ENCODE results near the gene ADCY3. TPM values are rescaled to one million over a fixed set of nuclear protein-coding genes. Genes with fewer than 3 reads are reported as not detected.

Gene ADCY3
- total and polyA plus RNA-seq, 2 of the 4 experiments (the other 2 are of a cell fraction), result 17.4 to 46.1 TPM

DNA sequence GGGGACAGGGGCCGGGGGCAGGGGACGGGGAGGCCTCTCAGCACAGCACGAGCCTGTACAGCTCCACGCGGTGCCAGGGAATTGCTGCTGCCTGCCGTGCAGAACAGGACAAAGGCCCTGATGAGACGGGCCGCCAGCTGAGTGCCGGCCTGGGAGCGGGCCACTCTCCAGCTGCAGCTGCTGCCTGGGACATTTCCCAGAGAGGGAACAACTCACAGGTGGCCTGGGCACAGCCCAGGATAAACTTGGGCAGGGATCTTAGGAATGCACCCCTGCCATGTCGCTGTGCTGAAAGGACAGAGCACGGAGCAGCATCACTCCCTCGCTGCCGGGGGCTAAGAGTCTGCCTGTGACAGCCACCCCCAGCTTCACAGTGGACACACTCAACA is 88.0 kb downstream of the ADCY3 start:
- H4K20me1 ChIP-seq (ENCODE audit: insufficient read depth, low read length), result 0 out of 2 replicates have a peak, but pooled peaks cover 4% of the 10 kb centered on the region
- in situ Hi-C loops (cut with MboI; ENCODE audit: low sequenced_read_pairs) (no loop called here), dilution Hi-C loops (cut with HindIII; ENCODE audit: low sequenced_read_pairs, unreplicated experiment) (no loop called here), intact Hi-C loops (cut with micrococcal nuclease) (loop anchor here (10.0 kb wide), 2 partner anchors 293 to 363 kb away; no protein-coding TSS in a partner anchor)
- no peak overlapping the region for H3K14ac ChIP-seq (replicated peaks; ENCODE audit: low read depth, low read length)
- H3K56ac ChIP-seq (ENCODE audit: extremely low read depth, insufficient read depth, low read length), result no peak overlapping the region
- ATAC-seq (ENCODE audit: low read depth) (no peak), DNase-seq (no peak)
- H3K4me1 ChIP-seq (ENCODE audit: control insufficient read depth, insufficient read depth, low read length), result no peaks in the 10 kb centered on the region
- no peak overlapping the region for H3K23ac ChIP-seq (ENCODE audit: low read depth, low read length)
- peaks cover 21% of the 10 kb centered on the region for H3K36me3 ChIP-seq (ENCODE audit: control insufficient read depth, insufficient read depth, low read length)
- H2BK5ac ChIP-seq (ENCODE audit: low read depth, low read length, poor library complexity, severe bottlenecking), result no peak overlapping the region
- no peak overlapping the region for H3K9ac ChIP-seq (ENCODE audit: low read depth, low read length)
- H3K4me2 ChIP-seq (ENCODE audit: low read depth, low read length), result no peak overlapping the region
- no peak overlapping the region for H2BK20ac ChIP-seq (ENCODE audit: low read depth, low read length)
- H3K9me1 ChIP-seq (ENCODE audit: insufficient read depth, low read length), result 0 out of 2 replicates have a peak, but pooled peaks cover 3% of the 10 kb centered on the region
- H2BK120ac ChIP-seq (ENCODE audit: low read depth, low read length), result no peak overlapping the region
- no peak overlapping the region for H2AFZ ChIP-seq (replicated peaks; ENCODE audit: low read length, poor library complexity)
- H3K27ac ChIP-seq (ENCODE audit: insufficient read depth, low read length), result no peak overlapping the region
- no peak overlapping the region for H3K18ac ChIP-seq (ENCODE audit: low read depth, low read length)
- no peak overlapping the region for H3K4ac ChIP-seq (ENCODE audit: low read depth, low read length)
- no peak overlapping the region for H4K5ac ChIP-seq (ENCODE audit: low read depth, low read length)
- no peak overlapping the region for H2BK15ac ChIP-seq (ENCODE audit: low read depth, low read length)
- no peak overlapping the region for H2AK5ac ChIP-seq (ENCODE audit: low read depth, low read length)
- no peak overlapping the region for H4K91ac ChIP-seq (ENCODE audit: insufficient read depth, low read depth, low read length)
- H3K27me3 ChIP-seq (ENCODE audit: control insufficient read depth, insufficient read depth, low read length), result no peaks in the 10 kb centered on the region
- no peak overlapping the region for H3K4me3 ChIP-seq (ENCODE audit: insufficient read depth, low read depth, low read length)
- CTCF ChIA-PET, result no interaction called here
- H2AK9ac ChIP-seq (replicated peaks; ENCODE audit: low read depth, low read length, poor library complexity), result no peak overlapping the region
- H3K9me3 ChIP-seq (ENCODE audit: control insufficient read depth, insufficient read depth, low read length), result no peaks in the 10 kb centered on the region
- WGBS, 2 experiments (ENCODE audit: extremely low coverage in 2 of 2, insufficient read length in 1 of 2), result 51% methylated on average over 9 of the region's 14 CpGs; no CpG with 5 or more reads in 1 of the 2 experiments
- POLR2A ChIA-PET (ENCODE audit: unreplicated experiment), result no interaction called here
- H4K8ac ChIP-seq (ENCODE audit: low read depth in 2 of 2, low read length in 2 of 2), result no peak overlapping the region
- H3K79me1 ChIP-seq (ENCODE audit: low read depth in 1 of 2, low read length in 2 of 2), result no peaks in the 10 kb centered on the region
- no TSS peak for BruUV-seq (replicated peaks)
- TF ChIP-seq, protein P1, sequence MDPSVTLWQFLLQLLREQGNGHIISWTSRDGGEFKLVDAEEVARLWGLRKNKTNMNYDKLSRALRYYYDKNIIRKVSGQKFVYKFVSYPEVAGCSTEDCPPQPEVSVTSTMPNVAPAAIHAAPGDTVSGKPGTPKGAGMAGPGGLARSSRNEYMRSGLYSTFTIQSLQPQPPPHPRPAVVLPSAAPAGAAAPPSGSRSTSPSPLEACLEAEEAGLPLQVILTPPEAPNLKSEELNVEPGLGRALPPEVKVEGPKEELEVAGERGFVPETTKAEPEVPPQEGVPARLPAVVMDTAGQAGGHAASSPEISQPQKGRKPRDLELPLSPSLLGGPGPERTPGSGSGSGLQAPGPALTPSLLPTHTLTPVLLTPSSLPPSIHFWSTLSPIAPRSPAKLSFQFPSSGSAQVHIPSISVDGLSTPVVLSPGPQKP (IDR thresholded peaks at IDR 0.05; ENCODE audit: borderline replicate concordance, low read depth, low read length), result no peak
- no peak for TF ChIP-seq CHD1 (IDR thresholded peaks at IDR 0.05; ENCODE audit: low read depth, low read length)
- no peak for TF ChIP-seq MAZ (IDR thresholded peaks at IDR 0.05; ENCODE audit: borderline replicate concordance, low read depth, low read length)
- no peak for TF ChIP-seq NFE2L2 (IDR thresholded peaks at IDR 0.05; ENCODE audit: low read depth, low read length)
- TF ChIP-seq MAFK (IDR thresholded peaks at IDR 0.05; ENCODE audit: low read depth, low read length), result no peak
- TF ChIP-seq POLR2A (IDR thresholded peaks at IDR 0.05; ENCODE audit: low read depth, low read length), result no peak
- TF ChIP-seq BHLHE40 (IDR thresholded peaks at IDR 0.05; ENCODE audit: low read depth, low read length), result no peak
- TF ChIP-seq, protein P2, sequence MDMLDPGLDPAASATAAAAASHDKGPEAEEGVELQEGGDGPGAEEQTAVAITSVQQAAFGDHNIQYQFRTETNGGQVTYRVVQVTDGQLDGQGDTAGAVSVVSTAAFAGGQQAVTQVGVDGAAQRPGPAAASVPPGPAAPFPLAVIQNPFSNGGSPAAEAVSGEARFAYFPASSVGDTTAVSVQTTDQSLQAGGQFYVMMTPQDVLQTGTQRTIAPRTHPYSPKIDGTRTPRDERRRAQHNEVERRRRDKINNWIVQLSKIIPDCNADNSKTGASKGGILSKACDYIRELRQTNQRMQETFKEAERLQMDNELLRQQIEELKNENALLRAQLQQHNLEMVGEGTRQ (IDR thresholded peaks at IDR 0.05; ENCODE audit: low read depth, low read length), result no peak
- TF ChIP-seq MXI1 (IDR thresholded peaks at IDR 0.05; ENCODE audit: borderline replicate concordance, low read depth, low read length), result no peak
- no peak for TF ChIP-seq RFX5 (IDR thresholded peaks at IDR 0.05; ENCODE audit: low read depth, low read length)
- TF ChIP-seq FOS (IDR thresholded peaks at IDR 0.05; ENCODE audit: low read depth, low read length), result no peak
- TF ChIP-seq RCOR1 (IDR thresholded peaks at IDR 0.05; ENCODE audit: insufficient replicate concordance, low read length), result no peak
- TF ChIP-seq CTCF (conservative IDR thresholded peaks at IDR 0.05; ENCODE audit: low read depth, low read length), result no peak
- TF ChIP-seq CEBPB (IDR thresholded peaks at IDR 0.05; ENCODE audit: low read depth, low read length), result no peak

Data from IMR-90 (cell line).